Activated CD8-positive, alpha-beta memory T cell treated with anti-CD3 and anti-CD28 coated beads for 4 hours (primary cell): ENCODE data around the gene PTPRH.

ENCODE experiments used
- DNase-seq, 2 donors: peaks; one replicate each; pipeline ENCODE4 v3.0.0-alpha.2; 2020; ENCODE audit warnings: low read depth in 2 of 2

The PTPRH gene, protein sequence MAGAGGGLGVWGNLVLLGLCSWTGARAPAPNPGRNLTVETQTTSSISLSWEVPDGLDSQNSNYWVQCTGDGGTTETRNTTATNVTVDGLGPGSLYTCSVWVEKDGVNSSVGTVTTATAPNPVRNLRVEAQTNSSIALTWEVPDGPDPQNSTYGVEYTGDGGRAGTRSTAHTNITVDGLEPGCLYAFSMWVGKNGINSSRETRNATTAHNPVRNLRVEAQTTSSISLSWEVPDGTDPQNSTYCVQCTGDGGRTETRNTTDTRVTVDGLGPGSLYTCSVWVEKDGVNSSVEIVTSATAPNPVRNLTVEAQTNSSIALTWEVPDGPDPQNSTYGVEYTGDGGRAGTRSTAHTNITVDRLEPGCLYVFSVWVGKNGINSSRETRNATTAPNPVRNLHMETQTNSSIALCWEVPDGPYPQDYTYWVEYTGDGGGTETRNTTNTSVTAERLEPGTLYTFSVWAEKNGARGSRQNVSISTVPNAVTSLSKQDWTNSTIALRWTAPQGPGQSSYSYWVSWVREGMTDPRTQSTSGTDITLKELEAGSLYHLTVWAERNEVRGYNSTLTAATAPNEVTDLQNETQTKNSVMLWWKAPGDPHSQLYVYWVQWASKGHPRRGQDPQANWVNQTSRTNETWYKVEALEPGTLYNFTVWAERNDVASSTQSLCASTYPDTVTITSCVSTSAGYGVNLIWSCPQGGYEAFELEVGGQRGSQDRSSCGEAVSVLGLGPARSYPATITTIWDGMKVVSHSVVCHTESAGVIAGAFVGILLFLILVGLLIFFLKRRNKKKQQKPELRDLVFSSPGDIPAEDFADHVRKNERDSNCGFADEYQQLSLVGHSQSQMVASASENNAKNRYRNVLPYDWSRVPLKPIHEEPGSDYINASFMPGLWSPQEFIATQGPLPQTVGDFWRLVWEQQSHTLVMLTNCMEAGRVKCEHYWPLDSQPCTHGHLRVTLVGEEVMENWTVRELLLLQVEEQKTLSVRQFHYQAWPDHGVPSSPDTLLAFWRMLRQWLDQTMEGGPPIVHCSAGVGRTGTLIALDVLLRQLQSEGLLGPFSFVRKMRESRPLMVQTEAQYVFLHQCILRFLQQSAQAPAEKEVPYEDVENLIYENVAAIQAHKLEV

DNA sequence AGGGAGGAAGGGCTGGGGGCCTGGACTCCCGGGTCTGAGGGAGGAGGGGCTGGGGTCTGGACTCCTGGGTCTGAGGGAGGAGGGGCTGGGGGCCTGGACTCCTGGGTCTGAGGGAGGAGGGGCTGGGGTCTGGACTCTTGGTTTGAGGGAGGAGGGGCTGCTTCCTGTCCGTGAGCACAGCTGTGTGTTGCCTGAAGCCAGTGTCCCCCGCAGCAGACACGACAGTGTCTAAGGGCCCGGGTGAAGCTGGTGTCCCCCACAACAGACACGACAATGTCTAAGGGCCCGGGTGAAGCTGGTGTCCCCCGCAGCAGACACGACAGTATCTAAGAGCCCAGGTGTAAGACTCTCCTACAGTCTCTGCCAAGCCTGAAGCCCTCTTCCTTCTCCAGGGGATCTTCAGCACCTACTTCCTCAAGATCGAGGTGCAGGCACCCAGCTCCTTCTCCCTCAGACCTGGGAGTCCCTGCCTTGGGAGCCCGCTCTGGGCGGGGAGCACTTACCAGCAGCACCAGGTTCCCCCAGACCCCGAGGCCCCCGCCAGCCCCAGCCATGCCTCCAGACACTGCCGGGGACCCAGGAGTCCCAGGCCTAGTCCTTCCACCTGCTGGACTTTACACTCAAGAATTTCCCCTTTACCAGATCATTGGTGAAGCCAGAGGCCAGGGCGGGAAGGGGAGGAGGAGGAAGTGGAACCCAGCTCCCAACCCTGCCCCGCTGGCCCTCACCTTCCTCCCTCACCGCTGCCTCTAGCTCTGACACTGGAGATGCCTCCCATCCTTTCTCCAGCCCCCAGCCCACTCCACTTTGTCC lies at the start of gene PTPRH:
Gene PTPRH (minus strand): TSS at position 622 of the 813 bp plus-strand sequence. CDS start 68 bp downstream, at position 554.
- no peak for DNase-seq

DNA sequence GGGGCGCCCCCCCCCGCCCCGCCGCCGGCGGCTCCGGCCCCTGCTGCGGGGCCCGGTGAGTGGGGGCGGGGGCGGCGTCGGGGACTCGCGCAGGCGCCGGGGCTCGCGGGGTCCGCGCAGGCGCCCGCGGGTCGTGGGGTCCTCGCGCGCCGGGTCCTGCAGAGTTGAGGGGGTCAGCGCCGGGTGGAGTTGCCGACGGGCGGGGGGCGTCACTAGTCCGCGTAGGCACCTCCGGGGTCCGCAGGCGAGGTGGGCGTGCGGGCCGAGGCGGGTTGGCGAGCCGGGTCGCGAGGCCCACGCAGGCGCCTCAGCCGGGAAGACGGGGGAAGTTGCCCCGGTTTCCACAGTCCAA lies 49.2 kb upstream of the PTPRH start:
- no peak for DNase-seq

DNA sequence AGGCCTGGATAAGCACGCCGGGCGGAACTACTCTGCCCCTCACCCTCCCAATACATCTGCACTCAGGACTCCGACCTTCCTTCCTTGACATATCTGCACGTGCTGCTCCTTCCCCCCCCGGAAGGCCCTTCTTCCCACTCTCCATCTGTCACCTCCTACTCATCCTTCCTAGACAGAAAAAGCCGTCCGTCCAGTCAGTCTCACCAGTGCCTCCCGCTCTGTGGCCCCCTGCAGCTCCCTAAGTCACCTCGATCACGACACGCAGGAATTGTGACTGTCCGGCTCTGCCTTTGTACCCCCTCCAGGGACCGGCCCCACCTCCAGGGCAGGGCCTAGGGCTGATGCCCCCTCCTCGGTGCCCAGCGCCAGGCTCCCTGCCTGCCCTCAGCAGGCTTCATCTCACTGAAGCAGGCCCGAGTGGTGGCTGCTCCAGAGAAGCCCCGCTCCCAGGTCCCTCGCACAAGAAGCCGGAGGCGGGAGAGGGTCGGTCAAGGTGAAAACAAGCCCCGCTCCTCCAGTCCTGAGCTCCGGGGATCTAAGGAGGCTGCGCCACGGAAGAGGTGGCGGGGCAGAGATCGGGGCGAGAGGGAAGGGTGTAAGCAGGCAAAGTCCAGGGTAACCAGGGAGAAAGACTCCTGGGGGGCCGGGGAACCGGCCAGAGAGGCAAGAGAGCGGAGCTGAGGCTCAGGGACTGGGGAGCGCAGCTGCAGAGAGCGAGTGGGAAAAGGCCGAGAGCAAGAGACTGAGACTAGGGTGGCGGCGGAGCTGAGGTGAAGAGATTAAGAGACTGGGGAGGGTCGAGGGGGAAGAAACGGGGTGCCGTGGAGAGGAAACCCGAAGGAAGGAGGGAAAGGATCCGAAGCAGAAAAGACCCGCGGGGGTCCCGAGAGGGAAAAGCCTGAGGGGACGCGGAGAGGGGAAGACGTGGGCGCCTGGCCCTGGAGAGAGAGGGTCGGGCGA lies 48.4 kb upstream of the PTPRH start:
- no peak for DNase-seq

DNA sequence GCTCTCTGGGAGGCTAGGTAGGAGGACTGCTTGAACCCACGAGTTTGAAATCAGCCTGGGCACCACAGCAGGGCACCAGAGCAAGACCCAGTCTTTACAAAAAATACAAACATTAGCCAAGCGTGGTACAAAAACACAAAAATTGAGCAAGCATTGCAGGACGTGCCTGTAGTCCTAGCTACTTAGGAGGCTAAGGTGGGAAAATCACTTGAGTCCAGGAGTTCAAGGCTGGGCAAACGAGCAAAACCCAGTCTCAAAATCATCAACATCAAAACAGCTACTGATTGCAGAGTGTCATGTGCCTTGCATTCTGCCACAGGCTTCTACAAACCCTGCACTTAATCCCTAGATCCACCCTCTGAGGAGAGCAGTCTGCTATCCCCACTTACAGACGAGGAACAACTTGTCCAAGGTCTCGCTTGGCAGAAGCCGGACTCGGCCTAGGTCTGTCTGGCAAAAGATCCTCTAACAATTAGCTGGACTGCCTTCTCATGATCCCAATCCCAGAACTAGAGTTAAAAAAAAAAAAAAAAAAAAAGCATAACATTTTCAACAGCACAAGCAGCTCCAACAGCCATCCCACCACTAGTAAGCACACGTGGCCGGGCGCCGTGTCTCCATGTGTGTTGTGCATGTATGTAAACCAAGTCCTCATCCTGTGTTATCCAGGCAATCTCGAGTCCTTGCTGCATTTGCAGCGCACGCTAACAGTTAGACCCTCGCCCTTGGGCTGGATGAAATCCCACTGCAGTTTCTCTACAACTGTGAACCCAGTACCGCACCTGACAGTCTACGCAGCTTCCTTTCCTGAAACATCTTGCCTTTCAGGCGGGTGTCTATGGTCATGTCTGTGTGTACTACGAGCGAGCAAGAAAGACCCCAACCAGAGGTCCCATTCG lies 47.5 kb upstream of the PTPRH start:
- DNase-seq, result no peak

DNA sequence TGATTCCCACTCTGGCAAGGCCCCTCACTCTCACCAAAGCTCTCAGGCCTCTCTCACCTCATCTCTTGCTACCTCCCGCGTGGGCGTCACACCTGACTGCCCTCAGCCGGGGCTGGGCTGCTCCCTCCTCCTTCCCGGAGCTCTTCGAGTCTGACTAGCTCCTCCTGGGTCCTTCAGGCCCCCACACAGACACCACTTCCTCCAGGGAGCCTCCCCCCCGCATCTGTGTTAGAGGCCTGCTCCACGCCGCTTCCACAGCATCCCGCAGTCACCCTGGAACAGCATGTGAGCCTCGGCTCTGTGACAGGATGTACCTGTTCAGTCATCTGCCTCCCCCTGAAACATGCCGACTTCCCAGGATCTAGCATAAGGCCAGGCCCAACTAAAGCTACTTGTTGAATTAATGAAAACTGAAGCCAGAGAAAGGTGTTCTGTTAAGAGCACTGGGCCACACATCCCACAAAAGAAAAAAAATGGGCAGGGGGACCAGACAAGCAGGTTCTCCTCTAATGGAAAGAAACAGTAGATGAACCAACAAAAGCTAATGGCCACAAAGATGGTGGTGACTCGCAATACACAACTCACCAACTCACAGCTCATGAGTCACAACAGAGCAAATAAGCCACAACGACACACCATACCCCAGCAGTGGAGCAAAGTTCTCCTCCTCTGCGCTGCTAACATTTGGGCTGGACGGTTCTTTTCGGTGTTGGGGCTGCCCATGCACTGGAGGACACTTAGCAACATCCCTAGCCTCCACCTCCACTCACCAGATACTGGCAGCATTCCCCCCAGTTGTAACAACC lies 46.5 kb upstream of the PTPRH start:
- peak in 1 of 2 donors; percentile 25 for DNase-seq

DNA sequence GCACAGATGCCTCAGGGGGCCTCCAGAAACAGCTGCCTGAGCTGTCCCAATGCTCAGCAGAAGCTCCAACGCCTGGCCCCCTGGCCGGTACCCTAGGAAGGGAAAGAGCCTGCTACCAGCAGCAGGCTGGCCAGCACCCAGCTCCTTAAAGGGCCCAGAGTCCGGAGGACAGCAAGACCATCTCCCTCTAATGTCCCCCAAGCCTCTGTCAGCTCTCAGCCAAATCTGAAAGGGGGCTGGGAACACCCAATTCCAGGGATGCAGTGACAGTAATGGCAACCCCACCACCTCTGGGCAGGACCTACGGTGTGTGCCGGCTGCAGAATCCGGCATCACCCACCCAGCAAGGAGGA lies 45.3 kb upstream of the PTPRH start:
- no peak for DNase-seq

DNA sequence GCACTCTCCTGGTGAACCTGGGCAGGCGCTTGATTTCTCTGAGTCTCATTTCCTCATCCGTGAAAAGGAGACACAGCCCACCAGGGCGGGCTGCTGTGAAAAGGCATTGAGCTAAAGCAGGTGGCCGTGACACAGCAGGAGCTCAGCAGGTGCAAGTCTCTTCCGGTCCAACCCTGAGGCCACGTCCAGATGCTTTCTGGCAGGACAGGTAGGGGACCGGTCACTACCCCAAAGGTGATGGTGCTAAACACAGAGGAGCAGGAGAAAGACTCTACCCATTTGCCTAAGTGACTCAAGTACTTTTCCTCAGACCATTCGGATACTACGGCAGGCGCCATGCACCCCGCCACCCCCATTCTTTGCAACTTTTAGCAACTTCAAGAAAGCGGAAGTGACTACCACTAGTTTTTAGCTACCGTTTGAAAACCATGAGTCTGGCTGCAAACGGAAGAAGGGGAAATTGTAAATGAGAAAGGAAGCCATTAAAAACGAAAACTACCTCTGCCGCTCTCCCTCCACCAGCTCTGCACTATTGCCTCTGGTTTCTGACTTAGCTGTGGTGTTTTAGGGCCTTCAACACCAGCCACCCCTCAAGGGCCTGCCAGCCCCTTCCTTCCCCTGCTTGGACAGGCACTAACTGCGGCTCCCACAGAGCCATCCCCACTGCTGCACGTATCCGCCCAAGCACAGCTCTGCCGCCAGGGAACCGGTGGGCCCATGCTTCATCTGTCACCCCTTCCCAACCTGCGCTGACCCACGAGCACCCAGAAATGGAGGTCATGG lies 44.7 kb upstream of the PTPRH start:
- DNase-seq, result peak in 1 of 2 donors; percentile 46

DNA sequence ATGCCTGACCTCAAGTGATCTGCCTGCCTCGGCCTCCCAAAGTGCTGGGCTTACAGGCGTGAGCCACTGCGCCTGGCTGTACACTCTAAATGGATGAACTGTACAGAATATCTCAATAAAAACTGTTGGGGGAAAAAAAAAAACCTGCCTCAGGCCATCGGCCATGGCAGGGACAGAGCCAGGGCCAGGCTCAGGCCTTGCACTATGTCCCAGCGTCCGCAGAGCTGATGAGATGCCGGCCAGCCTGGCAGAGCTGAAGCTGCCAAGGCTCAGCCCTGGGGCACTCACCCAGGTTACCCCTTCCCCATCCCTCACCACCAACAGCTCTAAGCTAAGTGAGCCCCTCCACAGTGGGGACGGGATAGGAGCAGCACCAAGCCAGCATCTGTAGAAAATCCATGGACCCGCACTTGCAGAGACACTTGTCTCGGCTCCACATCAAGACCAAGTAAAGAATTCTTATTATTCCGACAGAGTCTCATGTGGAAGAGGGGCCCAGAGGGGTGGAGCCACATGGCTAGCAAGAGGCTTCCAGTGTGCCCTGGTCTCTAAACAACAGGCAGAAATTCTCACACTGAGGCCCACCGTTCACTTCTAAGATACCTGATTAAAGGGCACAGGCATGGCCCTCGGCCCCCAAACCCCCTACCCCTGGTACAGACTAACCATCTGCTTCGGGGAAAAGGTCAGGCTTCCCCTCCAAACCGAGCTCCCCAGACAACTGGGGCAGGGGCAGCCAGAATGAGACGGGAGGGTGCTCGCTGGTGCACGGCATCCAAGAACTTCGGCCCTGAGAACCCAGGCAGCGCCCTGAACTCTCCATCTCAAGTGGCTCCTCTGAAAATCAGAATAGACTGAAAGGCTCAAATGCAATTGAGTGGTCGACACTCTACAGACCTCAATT lies 43.7 kb upstream of the PTPRH start:
- DNase-seq, result no peak

DNA sequence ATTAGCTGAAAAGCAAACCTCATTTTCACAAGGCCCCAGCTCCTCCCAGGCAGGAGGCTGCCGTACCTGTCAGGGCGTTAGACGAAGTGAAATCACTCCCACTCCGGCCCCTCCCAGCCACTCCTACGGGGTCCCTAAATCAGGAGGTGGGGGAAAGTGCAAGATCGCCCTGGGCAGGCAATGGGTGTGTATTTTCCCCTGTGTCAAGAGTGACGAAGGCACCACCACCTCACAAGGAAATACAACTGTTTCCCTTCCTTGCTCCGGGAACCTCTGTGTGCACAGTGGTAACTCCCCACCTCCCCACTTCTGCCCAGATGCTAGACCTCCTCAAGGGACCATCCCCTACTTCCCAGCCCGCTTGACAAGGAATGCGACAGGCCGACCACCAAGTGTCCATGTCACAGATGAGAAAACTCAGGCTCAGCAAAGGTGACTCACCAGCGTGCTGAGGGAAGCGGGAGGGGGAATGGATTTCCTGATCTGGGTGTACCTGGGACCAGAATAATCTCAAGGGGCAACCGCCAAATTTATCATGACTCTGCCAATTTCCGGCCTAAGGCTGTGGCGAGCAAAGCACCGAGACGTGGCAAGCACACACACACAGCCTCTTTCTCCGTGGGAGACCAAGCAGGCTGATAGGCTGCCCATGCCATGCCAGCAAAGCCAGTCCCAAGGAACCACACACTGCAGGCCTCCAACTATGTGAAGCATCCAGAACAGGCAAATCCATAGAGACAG lies 42.2 kb upstream of the PTPRH start:
- no peak for DNase-seq

DNA sequence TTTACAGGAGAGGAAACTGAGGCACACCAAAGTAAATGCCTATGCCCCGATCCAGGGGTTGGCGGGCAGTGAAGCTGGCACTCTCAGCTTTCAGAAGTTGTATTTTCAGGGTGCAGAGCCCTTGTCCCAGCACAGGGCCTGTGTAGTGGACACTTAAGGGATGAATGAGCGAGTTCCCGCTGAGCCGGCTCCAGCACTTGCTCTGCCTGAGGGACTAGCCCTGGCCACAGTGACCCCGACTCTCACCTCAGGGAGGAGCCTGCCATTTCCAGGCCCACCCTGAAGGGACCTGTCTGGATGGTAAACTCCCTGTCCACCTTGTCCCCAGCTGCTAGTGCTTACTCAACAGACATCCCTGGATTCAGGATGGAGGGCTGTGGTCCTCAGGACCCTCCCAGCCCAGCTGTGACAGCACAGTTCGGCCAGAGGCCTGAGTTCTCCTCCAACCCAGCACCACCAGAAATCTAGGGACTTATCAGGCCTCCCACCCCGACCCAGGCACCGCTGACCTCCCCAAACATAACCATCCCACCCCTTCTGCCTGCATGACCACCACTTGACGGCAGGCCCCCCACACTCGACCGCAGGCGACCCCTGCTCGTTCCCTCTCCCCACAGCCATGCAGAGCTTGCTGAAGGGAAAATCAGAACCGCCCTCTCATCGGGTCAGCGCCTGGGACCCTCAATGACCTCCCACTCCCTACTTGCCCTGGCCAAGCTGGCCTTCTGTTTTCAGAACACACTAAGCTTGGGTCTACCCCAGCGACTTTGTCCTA lies 41.1 kb upstream of the PTPRH start:
- no peak for DNase-seq

DNA sequence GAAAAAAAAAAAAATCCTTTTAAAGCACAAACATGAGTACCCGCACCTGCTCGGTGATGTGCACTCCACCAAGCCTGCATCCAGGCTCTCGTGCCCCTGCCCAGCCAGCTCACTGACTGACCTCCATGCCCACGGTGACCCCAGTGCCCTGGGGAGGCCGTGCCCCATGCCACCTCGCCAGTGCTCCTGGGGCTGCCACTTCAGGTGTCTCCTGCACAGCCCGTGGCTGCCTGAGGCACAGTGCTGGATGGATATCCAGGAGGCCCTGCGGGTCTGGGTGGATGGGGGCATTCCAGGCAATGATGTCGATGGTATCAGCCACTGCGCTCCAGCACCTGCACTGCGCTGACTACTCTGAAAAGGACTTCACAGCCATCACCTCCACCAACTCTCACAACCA lies 40.5 kb upstream of the PTPRH start:
- DNase-seq, result no peak

DNA sequence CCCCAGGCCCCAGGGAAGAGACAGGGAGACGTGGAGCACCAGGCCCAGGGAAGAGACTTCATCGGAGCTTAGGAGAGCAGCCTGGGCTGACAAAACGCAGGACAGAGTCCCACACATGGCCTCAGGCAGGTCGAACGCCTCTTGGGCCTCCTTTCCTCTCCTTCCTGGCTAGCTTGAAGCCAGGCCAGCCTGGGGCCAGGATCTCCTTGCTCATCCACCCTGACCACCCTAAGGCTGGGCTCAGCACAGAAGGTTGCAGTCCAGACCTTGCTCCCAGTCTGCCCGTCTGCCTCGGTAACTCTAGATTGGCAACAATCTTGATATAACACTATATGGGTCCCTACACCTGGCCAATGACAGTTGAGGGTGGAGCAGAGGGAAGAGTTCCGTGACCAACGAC lies 39.4 kb upstream of the PTPRH start:
- no peak for DNase-seq

DNA sequence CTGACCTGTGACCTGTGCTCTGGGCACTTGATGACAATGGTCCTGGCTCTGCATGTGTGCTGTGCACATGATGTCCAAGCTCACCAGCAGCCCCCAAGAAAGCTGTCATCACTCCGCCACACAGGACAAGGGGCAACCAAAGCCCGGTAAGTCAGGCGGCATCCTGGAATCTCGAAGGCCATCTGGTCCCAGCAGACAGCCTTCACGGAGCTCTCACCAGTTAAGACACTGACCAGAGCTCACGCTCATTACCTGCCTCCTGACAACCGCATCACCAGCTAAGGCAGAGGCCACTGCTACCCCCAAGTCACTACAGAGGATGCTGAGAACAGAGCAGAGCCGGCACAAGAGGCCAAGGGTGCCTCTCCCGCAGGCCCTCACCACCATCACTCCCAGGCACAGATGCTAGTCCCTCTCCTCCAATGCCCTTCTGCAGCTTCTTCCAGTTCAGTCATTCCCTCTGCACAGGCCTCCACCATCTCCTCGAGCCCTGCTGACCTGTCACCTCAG lies 38.9 kb upstream of the PTPRH start:
- DNase-seq, result no peak

DNA sequence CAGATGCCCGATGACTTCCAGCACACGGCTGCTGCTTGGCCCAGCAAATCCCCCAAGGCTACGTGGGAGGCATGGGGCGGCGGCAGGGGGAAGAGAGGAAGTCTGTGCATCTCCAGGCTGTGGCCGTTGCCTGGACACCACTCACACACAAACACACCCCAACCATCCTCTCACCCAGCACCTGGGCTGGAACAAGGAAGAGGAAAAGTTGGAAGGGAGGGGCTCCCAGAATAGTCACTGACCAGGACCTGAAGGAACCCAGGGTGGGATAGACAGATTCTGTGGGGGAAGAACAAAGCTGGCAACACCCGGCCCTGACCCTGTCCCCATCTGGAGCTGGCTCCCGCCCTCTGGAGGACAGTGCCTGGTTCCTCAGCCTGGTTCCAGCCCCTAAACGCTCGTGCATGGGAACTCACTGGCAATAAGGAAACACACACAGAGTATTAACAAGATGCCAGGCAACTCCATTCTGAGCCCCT lies 38.4 kb upstream of the PTPRH start:
- DNase-seq, result no peak
